ENCODE data around the gene CACNA1H.

- no peak for TF ChIP-seq CTBP1 (IDR thresholded peaks at IDR 0.05; ENCODE audit: borderline replicate concordance)
- TF ChIP-seq ELF4 (IDR thresholded peaks at IDR 0.05) = no peak
- TF ChIP-seq SUZ12 (IDR thresholded peaks at IDR 0.05) = no peak
- no peak for TF ChIP-seq SP1 (IDR thresholded peaks at IDR 0.05)
- TF ChIP-seq BHLHE40 (IDR thresholded peaks at IDR 0.05; ENCODE audit: borderline replicate concordance) = no peak
- no peak for TF ChIP-seq ARNT (IDR thresholded peaks at IDR 0.05)
- TF ChIP-seq FOXK2 (IDR thresholded peaks at IDR 0.05) = no peak
- no peak for TF ChIP-seq TARDBP (IDR thresholded peaks at IDR 0.05)
- TF ChIP-seq ZNF384 (IDR thresholded peaks at IDR 0.05) = no peak
- TF ChIP-seq HDGF (IDR thresholded peaks at IDR 0.05; ENCODE audit: borderline replicate concordance) = no peak
Observed at GRCh38 chr16:1215574-1216295, 62.8 kb downstream of the CACNA1H start.
